ENCODE measurements around the gene MUC5B. TPM values are rescaled to one million over a fixed set of nuclear protein-coding genes. Genes with fewer than 3 reads are reported as not detected.
"Not testable (repeated sequence)": the region's sequence is repeated elsewhere in the genome, so short reads cannot be mapped to it uniquely, and the experiment has no call there.

Gene MUC5B
- total and polyA plus RNA-seq, 2 donors (not counting 1 experiment from before 2014, with no cell fraction given) = not detected

- not testable (repeated sequence) for H2AFZ ChIP-seq (ENCODE audit: low read length); DNase-seq (ENCODE audit: low read depth in 2 of 2); H3K27me3 ChIP-seq (ENCODE audit: control insufficient read depth, insufficient read depth, low read length); H3K9ac ChIP-seq (ENCODE audit: insufficient read depth, low read length); H3K4me2 ChIP-seq (ENCODE audit: extremely low read depth, insufficient read depth, low read length); H4K20me1 ChIP-seq (ENCODE audit: control insufficient read depth, extremely low read depth, insufficient read depth, low read length); H3K36me3 ChIP-seq (ENCODE audit: control insufficient read depth, insufficient read depth, low read length); H3K27ac ChIP-seq (ENCODE audit: insufficient read depth, low read length); H3K79me2 ChIP-seq (ENCODE audit: control insufficient read depth, insufficient read depth, low read length); H3K4me3 ChIP-seq (replicated peaks in 1 of 4; ENCODE audit: control extremely low read depth in 1 of 4, insufficient read depth in 1 of 4, low read depth in 3 of 4, low read length in 4 of 4); H3K9me3 ChIP-seq (ENCODE audit: control insufficient read depth, insufficient read depth, low read depth, low read length); H3K4me1 ChIP-seq (ENCODE audit: control insufficient read depth, extremely low read depth, insufficient read depth, low read length)
Measured at GRCh38 chr11:1191786-1192470, 30.9 kb upstream of the MUC5B start.

GRCh38 chr11:1192741-1193325 lies 30.0 kb upstream of the MUC5B start:
- no peak for TF ChIP-seq EZH2 (IDR thresholded peaks at IDR 0.05; ENCODE audit: low read length, missing control alignments)
- TF ChIP-seq CTCF (conservative IDR thresholded peaks at IDR 0.05 in 1 of 2, IDR thresholded peaks at IDR 0.05 in 1 of 2; ENCODE audit: low read depth in 1 of 2, low read length in 2 of 2) = no peak
- Histone ChIP-seq H4K20me1 (ENCODE audit: control insufficient read depth, extremely low read depth, insufficient read depth, low read length) (no peaks in the 10 kb centered on the region), H3K9me3 (ENCODE audit: control insufficient read depth, insufficient read depth, low read depth, low read length) (no peaks in the 10 kb centered on the region), H2AFZ (ENCODE audit: low read length) (no peak overlapping the region), H3K4me3 (replicated peaks in 1 of 4; ENCODE audit: control extremely low read depth in 1 of 4, insufficient read depth in 1 of 4, low read depth in 3 of 4, low read length in 4 of 4) (no peak overlapping the region), H3K4me2 (ENCODE audit: extremely low read depth, insufficient read depth, low read length) (no peak overlapping the region), H3K36me3 (ENCODE audit: control insufficient read depth, insufficient read depth, low read length) (no peaks in the 10 kb centered on the region), H3K9ac (ENCODE audit: insufficient read depth, low read length) (no peak overlapping the region), H3K27ac (ENCODE audit: insufficient read depth, low read length) (no peak overlapping the region), H3K79me2 (ENCODE audit: control insufficient read depth, insufficient read depth, low read length) (no peaks in the 10 kb centered on the region), H3K27me3 (ENCODE audit: control insufficient read depth, insufficient read depth, low read length) (no peaks in the 10 kb centered on the region), H3K4me1 (ENCODE audit: control insufficient read depth, extremely low read depth, insufficient read depth, low read length) (no peaks in the 10 kb centered on the region)
- no peak for DNase-seq (ENCODE audit: low read depth in 2 of 2)

- H3K9me3 ChIP-seq (ENCODE audit: control insufficient read depth, insufficient read depth, low read depth, low read length) = no peaks in the 10 kb centered on the region
- TF ChIP-seq EZH2 (IDR thresholded peaks at IDR 0.05; ENCODE audit: low read length, missing control alignments) (no peak), CTCF (conservative IDR thresholded peaks at IDR 0.05 in 1 of 2, IDR thresholded peaks at IDR 0.05 in 1 of 2; ENCODE audit: low read depth in 1 of 2, low read length in 2 of 2) (no peak)
- H3K36me3 ChIP-seq (ENCODE audit: control insufficient read depth, insufficient read depth, low read length) = no peaks in the 10 kb centered on the region
- no peak overlapping the region for H2AFZ ChIP-seq (ENCODE audit: low read length)
- no peaks in the 10 kb centered on the region for H4K20me1 ChIP-seq (ENCODE audit: control insufficient read depth, extremely low read depth, insufficient read depth, low read length)
- no peaks in the 10 kb centered on the region for H3K79me2 ChIP-seq (ENCODE audit: control insufficient read depth, insufficient read depth, low read length)
- no peaks in the 10 kb centered on the region for H3K27me3 ChIP-seq (ENCODE audit: control insufficient read depth, insufficient read depth, low read length)
- H3K4me1 ChIP-seq (ENCODE audit: control insufficient read depth, extremely low read depth, insufficient read depth, low read length) = no peaks in the 10 kb centered on the region
- H3K4me3 ChIP-seq (replicated peaks in 1 of 4; ENCODE audit: control extremely low read depth in 1 of 4, insufficient read depth in 1 of 4, low read depth in 3 of 4, low read length in 4 of 4) = no peak overlapping the region
- no peak for DNase-seq (ENCODE audit: low read depth in 2 of 2)
- H3K4me2 ChIP-seq (ENCODE audit: extremely low read depth, insufficient read depth, low read length) = no peak overlapping the region
- no peak overlapping the region for H3K9ac ChIP-seq (ENCODE audit: insufficient read depth, low read length)
- H3K27ac ChIP-seq (ENCODE audit: insufficient read depth, low read length) = no peak overlapping the region
Measured at GRCh38 chr11:1193326-1194230, 29.3 kb upstream of the MUC5B start.
